ENCODE data around the gene PIAS1.
"Not testable (repeated sequence)": the region's sequence is repeated elsewhere in the genome, so short reads cannot be mapped to it uniquely, and the experiment has no call there.

The PIAS1 gene

GRCh38 chr15:68205954-68206539 lies 151.9 kb downstream of the PIAS1 start:
- no peak for DNase-seq

- no peak for DNase-seq
Measured at GRCh38 chr15:68206711-68207151, 152.6 kb downstream of the PIAS1 start.

- no peak for DNase-seq
Measured at GRCh38 chr15:68207176-68207935, 153.2 kb downstream of the PIAS1 start.

GRCh38 chr15:68208136-68208535 lies 154.0 kb downstream of the PIAS1 start:
- DNase-seq = no peak

GRCh38 chr15:68208636-68209240 lies 154.6 kb downstream of the PIAS1 start:
- no peak for DNase-seq

- DNase-seq = no peak
Measured at GRCh38 chr15:68209272-68209671, 155.2 kb downstream of the PIAS1 start.

- DNase-seq = no peak
Measured at GRCh38 chr15:68209735-68210408, 155.8 kb downstream of the PIAS1 start.

- DNase-seq = no peak
Measured at GRCh38 chr15:68210409-68210756, 156.3 kb downstream of the PIAS1 start.

GRCh38 chr15:68210821-68211655 lies 156.9 kb downstream of the PIAS1 start:
- no peak for DNase-seq

- no peak for DNase-seq
Measured at GRCh38 chr15:68211656-68212320, 157.7 kb downstream of the PIAS1 start.

GRCh38 chr15:68213491-68213845 lies 159.4 kb downstream of the PIAS1 start:
- not testable (repeated sequence) for DNase-seq

- DNase-seq = no peak
Measured at GRCh38 chr15:68213991-68214837, 160.1 kb downstream of the PIAS1 start.

GRCh38 chr15:68214838-68215254 lies 160.7 kb downstream of the PIAS1 start:
- DNase-seq = no peak

- no peak for DNase-seq
Measured at GRCh38 chr15:68217341-68217740, 163.2 kb downstream of the PIAS1 start.

GRCh38 chr15:68218331-68218730 lies 164.2 kb downstream of the PIAS1 start:
- no peak for DNase-seq

GRCh38 chr15:68218847-68219798 lies 165.0 kb downstream of the PIAS1 start:
- DNase-seq = no peak

GRCh38 chr15:68220489-68220888 lies 166.4 kb downstream of the PIAS1 start:
- no peak for DNase-seq

- no peak for DNase-seq
Measured at GRCh38 chr15:68220967-68221366, 166.9 kb downstream of the PIAS1 start.

GRCh38 chr15:68221530-68222431 lies 167.7 kb downstream of the PIAS1 start:
- DNase-seq = not testable (repeated sequence)

Data from NCI-H748 treated with DMSO at 0.1 percent for 48 hours (cell line).